ENCODE measurements around the gene SLC38A8.
A peak's percentile ranks its signal among the peaks of the same experiment; 100 is the strongest.

Gene SLC38A8

DNA sequence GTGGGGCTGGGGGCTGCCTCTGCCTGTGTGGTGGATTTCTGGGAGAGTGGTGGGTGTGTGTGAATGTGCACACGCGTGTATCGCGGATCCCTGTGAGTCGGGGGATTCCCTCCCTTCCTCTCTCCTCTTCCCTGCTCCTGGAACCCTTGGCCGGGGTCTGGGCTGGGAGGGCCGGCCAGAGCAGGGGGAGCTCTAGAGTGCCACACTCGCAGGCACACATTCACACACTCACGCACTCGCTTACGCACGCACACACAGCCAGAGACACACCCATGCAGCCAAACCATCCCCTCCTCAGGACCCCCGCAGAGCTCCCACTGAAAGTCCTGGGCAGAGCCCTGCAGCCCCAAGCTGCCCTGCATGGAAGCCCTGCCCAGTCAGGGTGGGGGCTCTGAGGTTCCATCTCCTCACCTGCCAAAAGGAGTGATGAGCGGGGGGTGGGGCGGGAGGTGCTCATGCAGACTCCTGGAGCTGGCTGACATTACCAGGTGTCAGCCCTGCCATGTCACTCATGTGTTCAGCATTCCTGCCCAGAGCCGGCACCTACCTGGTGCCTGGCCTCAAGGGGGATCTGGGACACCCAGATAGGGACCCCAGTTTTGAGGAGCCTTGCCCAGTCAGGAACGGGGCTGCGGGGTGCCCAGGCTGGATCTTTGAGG, 72.7 kb downstream of the SLC38A8 start:
- no peak for DNase-seq (ENCODE audit: low spot score)

DNA sequence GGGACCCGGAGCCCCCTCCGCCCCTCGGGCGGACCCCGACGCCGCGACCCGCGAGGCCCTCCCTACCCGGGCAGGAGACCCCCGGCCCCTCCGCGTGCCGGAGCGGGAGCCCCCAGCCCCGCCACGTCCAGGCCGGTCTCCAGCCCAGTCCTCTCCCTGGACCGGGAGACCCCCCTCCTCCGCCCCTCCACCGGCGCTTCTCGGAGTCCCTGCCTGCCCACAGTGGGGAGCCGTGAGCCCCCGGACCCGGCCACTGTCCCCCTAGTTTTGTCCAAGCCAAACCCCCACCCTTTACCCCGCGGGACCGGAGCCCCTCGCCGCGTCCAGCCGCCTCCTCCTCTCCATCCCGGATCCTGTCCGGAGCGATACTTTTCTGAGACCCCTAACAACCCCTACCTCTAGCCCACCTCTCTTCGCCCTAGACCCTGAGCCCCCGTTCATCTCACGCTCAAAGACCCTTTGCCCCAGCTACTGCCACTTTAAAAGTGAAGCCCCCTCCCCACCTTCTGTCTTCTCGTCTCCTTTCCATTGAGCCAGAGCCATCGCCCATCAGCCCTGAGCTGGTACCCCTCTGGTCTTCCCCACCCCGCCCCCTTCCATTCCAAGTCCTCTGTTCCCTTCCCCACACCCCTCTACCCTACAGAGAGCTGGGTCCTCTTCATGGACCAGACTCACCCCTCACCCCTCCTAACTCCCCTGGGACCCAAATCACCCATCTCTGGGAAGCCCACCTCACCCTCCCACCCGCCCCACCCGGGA, 73.5 kb downstream of the SLC38A8 start:
- DNase-seq (ENCODE audit: low spot score), result no peak

DNA sequence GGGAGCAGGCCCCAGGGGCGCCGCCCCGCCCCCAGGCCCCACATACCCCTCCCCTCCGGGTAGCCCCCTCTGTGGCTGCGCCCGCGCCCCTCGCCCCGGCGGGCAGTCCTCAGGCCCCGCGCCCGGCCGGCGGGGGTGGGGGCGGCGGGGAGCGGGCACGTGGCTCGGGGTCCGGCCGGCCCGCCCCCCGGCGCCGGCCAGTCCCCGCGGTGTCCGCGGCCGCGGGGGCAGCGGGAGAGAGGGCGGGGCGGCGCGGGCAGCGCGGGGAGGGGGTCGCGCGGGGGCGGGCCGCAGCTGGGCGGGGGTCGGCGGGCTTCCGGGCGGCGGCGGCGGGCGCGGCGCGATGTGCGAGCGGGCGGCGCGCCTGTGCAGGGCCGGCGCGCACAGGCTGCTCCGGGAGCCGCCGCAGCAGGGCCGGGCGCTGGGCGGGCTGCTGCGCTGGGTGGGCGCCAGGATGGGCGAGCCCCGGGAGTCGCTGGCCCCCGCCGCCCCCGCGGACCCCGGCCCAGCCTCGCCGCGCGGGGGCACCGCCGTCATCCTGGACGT, 74.2 kb downstream of the SLC38A8 start:
- peak; percentile 61 for DNase-seq (ENCODE audit: low spot score)

DNA sequence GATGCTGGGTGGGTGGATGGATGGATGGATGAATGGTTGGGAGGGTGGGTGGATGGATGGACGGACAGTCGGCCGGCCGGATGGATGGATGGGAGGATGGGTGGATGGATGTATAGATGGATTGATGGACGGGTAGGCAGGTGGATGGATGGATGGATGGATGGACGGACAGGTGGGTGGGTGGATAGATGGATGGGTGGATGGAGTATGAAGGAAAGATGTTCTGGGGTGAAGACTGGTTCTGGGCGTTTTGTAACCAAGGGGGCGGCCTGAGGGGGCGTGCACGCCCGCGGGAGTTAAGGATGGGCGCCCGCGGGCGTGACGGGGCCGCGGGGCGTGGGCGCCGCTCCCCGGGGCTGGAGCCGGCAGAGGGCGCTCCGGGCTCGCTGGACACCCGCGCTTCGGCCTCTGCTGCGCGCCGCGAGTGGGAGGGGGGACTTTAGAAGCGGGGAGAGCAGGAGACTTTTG, 74.7 kb downstream of the SLC38A8 start, which contains the start of gene NECAB2:
NECAB2 (plus strand) TSS at position 407 of the 468 bp plus-strand sequence. CDS start 405 bp downstream, outside the sequence.
- peak; percentile 94 for DNase-seq (ENCODE audit: low spot score)

DNA sequence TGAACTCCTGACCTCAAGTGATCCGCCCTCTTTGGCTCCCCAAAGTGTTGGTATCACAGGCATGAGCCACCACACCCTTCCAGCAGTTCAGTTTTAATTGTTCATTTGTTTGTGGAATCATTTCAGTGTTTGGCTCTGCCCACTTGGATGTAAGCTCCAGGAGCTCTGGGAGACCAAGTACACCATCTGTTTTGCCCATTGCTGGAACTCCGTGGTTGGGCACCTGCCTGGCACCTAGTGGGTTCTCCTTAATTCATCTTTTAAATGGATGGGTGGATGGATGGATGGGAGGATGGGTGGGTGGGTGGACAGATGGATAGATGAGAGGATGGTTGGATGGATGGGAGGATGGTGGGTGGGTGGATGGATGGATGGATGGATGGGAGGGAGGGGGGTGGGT, 75.5 kb downstream of the SLC38A8 start:
- DNase-seq (ENCODE audit: low spot score), result no peak

DNA sequence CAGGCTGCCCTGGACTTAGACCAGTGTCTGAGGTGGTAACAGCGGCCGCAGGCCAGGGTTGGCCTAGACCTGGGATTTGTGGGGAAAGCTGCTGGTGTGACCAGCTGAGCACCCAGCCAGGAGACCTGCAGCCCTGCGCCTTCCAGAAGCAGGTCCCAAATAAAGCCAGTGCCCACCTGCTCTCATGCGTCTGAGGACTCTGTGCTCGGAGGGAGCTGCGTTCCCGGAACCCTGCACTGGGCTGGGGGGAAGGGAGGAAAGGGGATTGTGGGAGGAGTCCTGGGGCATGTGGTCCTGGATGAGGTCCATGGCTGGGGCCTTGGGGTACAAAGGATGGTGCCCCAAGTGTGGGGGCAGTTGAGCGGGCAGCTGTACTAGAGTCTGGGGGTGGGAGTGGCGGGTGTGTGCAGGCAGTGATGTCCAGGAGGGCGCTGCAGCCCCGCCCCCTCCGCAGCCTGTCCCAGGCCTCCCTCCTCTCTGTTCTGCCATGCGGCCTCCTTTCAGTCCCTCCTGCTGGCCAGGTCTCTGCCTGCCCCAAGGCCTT, 76.4 kb downstream of the SLC38A8 start:
- no peak for DNase-seq (ENCODE audit: low spot score)

DNA sequence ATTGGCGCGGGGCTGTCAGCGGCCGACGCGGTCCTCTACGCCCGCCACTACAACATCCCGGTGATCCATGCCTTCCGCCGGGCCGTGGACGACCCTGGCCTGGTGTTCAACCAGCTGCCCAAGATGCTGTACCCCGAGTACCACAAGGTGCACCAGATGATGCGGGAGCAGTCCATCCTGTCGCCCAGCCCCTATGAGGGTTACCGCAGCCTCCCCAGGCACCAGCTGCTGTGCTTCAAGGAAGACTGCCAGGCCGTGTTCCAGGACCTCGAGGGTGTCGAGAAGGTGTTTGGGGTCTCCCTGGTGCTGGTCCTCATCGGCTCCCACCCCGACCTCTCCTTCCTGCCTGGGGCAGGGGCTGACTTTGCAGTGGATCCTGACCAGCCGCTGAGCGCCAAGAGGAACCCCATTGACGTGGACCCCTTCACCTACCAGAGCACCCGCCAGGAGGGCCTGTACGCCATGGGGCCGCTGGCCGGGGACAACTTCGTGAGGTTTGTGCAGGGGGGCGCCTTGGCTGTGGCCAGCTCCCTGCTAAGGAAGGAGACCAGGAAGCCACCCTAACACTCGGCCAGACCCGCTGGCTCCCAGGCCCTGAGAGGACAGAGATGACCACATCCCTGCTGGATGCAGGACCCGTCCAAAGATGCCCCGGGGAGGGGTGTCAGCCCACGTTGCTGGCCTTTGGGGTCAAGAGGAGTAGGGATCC, 77.0 kb downstream of the SLC38A8 start:
- no peak for DNase-seq (ENCODE audit: low spot score)

DNA sequence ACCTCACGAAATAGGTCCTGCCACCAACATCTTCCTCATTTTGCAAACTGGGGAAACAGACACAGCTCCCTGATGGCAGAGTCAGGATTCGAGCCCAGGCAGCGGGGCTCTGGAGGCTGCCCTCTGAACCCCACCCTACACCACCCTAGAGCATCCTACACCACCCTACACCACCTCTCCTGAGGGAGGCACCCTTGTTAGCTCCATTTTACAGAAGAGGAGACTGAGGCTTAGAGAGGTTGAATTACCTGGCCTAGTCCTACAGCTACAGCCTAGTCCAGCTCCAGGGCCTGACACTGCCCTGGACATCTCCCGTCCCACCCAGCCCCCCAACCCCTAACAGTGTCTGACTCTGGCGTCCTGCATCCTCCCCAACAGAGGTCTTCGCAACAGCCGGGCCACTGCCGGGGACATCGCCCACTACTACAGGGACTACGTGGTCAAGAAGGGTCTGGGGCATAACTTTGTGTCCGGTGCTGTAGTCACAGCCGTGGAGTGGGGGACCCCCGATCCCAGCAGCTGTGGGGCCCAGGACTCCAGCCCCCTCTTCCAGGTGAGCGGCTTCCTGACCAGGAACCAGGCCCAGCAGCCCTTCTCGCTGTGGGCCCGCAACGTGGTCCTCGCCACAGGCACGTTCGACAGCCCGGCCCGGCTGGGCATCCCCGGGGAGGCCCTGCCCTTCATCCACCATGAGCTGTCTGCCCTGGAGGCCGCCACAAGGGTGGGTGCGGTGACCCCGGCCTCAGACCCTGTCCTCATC, 77.7 kb downstream of the SLC38A8 start:
- no peak for DNase-seq (ENCODE audit: low spot score)

DNA sequence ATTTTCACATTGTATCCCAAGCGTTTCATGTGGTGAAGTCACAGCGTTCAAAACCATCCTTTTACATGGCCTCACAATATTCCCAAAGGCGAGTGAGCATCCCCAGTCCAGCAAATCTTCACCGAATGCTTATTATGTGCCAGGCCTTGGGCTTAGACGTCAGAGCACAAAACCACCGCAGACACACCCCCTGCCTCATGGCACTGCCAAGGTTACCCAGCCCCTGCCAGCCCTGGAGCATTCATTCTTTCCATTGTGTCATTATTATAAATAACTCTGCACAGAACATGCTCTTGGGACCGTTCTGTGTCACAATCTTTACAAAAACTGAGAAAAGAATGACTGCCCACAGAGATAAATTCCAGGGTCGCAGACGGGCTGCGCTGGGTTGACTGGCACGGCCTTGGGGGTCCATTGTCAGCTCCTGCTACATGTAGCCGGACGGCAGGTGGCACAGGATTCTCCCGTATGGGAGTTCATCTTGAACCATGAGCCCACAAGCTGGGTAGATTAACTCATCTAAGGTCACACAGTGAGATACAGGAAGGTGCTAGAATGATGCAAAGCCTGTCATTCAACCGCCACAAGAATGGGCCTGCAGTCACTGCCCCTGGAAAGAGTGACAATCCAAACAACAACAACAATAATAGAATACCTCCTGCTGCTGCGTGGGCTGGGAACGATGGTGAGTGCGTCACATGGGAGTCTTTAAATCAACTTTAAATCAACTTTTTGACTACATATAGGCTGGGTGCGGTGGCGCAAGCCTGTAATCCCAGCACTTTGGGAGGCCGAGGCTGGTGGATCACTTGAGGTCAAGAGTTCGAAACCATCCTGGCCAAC, 79.1 kb downstream of the SLC38A8 start:
- DNase-seq (ENCODE audit: low spot score), result no peak

DNA sequence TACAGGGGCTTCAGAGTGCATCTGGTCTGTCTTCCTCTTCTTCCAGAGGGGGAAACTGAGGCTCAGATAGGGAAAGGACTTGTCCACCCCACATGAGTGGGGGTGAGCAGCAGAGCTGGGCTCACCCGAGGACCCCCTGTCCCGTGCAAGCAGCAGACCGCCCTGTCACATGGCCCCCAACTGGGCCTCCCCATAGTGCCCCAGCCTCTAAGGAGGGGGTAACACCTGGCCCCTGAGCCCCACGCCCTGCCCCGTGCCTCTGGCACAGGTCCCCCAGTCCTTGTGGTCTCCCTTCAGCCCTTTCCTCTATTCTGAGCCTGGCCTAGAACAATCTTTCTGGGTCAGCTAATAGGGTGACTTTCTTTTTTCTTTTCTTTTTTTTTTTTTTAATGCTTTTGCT, 81.0 kb downstream of the SLC38A8 start:
- DNase-seq (ENCODE audit: low spot score), result no peak

DNA sequence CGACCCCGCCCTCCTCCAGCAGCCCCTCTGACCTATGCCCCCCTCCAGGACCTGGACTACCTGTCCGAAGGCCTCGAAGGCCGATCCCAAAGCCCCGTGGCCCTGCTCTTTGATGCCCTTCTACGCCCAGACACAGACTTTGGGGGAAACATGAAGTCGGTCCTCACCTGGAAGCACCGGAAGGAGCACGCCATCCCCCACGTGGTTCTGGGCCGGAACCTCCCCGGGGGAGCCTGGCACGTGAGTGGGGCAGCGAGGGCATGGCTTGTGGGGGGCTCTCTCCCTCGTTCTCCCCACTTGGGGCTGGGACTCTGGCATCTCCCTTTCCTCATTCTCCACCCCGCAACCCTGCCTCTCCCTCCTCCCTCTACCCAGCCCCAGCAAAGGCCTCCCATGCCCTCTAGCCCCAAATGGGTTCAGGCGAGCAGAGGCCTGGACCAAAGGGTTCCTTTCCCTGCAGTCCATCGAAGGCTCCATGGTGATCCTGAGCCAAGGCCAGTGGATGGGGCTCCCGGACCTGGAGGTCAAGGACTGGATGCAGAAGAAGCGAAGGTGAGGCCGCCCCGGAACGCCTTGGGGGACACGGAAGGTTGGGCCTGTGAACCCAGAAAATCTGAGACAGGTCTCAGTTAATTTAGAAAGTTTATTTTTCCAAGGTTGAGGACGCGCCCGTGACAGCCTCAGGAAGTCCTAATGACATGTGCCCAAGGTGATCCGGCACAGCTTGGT, 81.9 kb downstream of the SLC38A8 start:
- DNase-seq (ENCODE audit: low spot score), result no peak
